ENCODE measurements around the gene SPATS1. TPM values are rescaled to one million over a fixed set of nuclear protein-coding genes. Genes with fewer than 3 reads are reported as not detected.

The SPATS1 gene
- total RNA-seq, 1 experiment from 2014 or later: not detected

GRCh38 chr6:44352259-44352658 is 9.8 kb downstream of the SPATS1 start:
- no peak for DNase-seq (ENCODE audit: low spot score)
- Mint-ChIP-seq H3K27me3 (ENCODE audit: low read depth) (peaks cover 8% of the 10 kb centered on the region), H3K4me3 (no peak overlapping the region), H3K9me3 (peaks cover 6% of the 10 kb centered on the region; the same call in 1 of the 2 replicates), H3K27ac (no peak overlapping the region), H3K36me3 (no peaks in the 10 kb centered on the region), H3K4me1 (peaks cover 12% of the 10 kb centered on the region)
- ChIA-PET POLR2A (no interaction called here), CTCF (interaction anchor here (0.9 kb wide), 1 partner anchor 84 kb away, joined by 4 read pairs; no protein-coding TSS in a partner anchor)
- ATAC-seq: no peak
- TF ChIP-seq IRF2 (CRISPR knock-in tag; IDR thresholded peaks at IDR 0.05; ENCODE audit: borderline replicate concordance, low read depth) (no peak), ZNF232 (CRISPR knock-in tag; IDR thresholded peaks at IDR 0.05) (no peak), ETV6 (CRISPR knock-in tag; IDR thresholded peaks at IDR 0.05) (no peak), ZMAT4 (CRISPR knock-in tag; IDR thresholded peaks at IDR 0.05) (no peak), ATF1 (CRISPR knock-in tag; IDR thresholded peaks at IDR 0.05) (no peak), CDX4 (CRISPR knock-in tag; IDR thresholded peaks at IDR 0.05; ENCODE audit: borderline replicate concordance) (no peak), AFF4 (CRISPR knock-in tag; IDR thresholded peaks at IDR 0.05; ENCODE audit: borderline replicate concordance) (no peak), MLX (CRISPR knock-in tag; IDR thresholded peaks at IDR 0.05) (no peak), STAT6 (CRISPR knock-in tag; conservative IDR thresholded peaks at IDR 0.05; ENCODE audit: low read depth) (no peak), ZNF416 (CRISPR knock-in tag; IDR thresholded peaks at IDR 0.05) (no peak), CREB1 (CRISPR knock-in tag; IDR thresholded peaks at IDR 0.05) (no peak), FOXJ3 (CRISPR knock-in tag; IDR thresholded peaks at IDR 0.05; ENCODE audit: borderline replicate concordance) (no peak), TCF7 (CRISPR knock-in tag; IDR thresholded peaks at IDR 0.05; ENCODE audit: low read depth) (no peak), ZNF138 (CRISPR knock-in tag; conservative IDR thresholded peaks at IDR 0.05) (no peak), ZSCAN18 (CRISPR knock-in tag; IDR thresholded peaks at IDR 0.05) (no peak)

- CTCF ChIA-PET: interaction anchor here (0.9 kb wide), 1 partner anchor 85 kb away, joined by 4 read pairs; no protein-coding TSS in a partner anchor
- H3K27ac Mint-ChIP-seq: no peak overlapping the region
- peaks cover 12% of the 10 kb centered on the region for H3K27me3 Mint-ChIP-seq (ENCODE audit: low read depth)
- POLR2A ChIA-PET: no interaction called here
- H3K4me1 Mint-ChIP-seq: peaks cover 12% of the 10 kb centered on the region
- ATAC-seq (no peak), DNase-seq (ENCODE audit: low spot score) (no peak)
- H3K9me3 Mint-ChIP-seq: peaks cover 6% of the 10 kb centered on the region; the same call in 1 of the 2 replicates
- H3K4me3 Mint-ChIP-seq: no peak overlapping the region
- H3K36me3 Mint-ChIP-seq: no peaks in the 10 kb centered on the region
- TF ChIP-seq E2F4 (CRISPR knock-in tag; IDR thresholded peaks at IDR 0.05; ENCODE audit: borderline replicate concordance, low read depth): no peak
- TF ChIP-seq ZNF425 (CRISPR knock-in tag; conservative IDR thresholded peaks at IDR 0.05): no peak
- no peak for TF ChIP-seq SP1 (CRISPR knock-in tag; conservative IDR thresholded peaks at IDR 0.05)
- no peak for TF ChIP-seq RELA (CRISPR knock-in tag; IDR thresholded peaks at IDR 0.05; ENCODE audit: borderline replicate concordance)
- no peak for TF ChIP-seq ZSCAN18 (CRISPR knock-in tag; IDR thresholded peaks at IDR 0.05)
- TF ChIP-seq NR1H2 (CRISPR knock-in tag; IDR thresholded peaks at IDR 0.05): no peak
Measured at GRCh38 chr6:44353336-44353735, 10.9 kb downstream of the SPATS1 start.
